Measurements from ENCODE around the gene MCOLN3. TPM values are rescaled to one million over a fixed set of nuclear protein-coding genes. Genes with fewer than 3 reads are reported as not detected.
A peak's percentile ranks its signal among the peaks of the same experiment; 100 is the strongest.

MCOLN3 gene
- total RNA-seq, 2 experiments from 2014 or later = 1.6 TPM

DNA sequence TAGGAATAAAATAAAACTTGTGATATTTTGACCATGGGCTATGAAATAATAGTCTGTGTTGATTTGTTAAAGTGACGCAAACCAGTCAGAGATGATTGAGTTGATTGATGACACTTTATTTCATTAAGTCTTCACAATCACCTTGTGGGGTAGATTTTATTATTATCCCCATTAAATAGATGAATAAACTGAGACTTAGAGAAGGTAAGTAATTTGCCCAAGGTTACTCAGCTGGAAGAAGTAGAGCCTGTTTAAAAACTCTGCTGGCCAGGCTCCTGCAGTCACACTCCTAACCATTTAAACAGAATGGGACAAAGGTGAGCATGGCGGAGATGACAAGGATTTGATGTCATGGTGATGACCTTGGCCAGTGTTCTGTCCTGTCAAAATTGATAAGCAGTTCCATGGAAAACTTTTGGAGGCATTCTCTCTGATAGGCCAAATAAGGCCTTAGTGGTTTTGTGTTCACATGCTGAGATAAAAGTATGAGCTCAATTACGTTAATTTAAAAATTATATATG is 22.7 kb upstream of the MCOLN3 start:
- H3K27ac Mint-ChIP-seq = no peak overlapping the region
- DNase-seq = no peak
- H3K4me1 Mint-ChIP-seq (ENCODE audit: low read depth) = peaks cover 11% of the 10 kb centered on the region
- H3K27me3 Mint-ChIP-seq (ENCODE audit: low read depth) = peaks cover 15% of the 10 kb centered on the region
- no peaks in the 10 kb centered on the region for H3K36me3 Mint-ChIP-seq (ENCODE audit: low read depth)
- ChIA-PET POLR2A (no interaction called here), CTCF (interaction anchor here (1.0 to 2.1 kb wide), 2 partner anchors 18 to 126 kb away, joined by 3 to 6 read pairs; no protein-coding TSS in a partner anchor)
- no peak for ATAC-seq
- no peaks in the 10 kb centered on the region for H3K9me3 Mint-ChIP-seq (ENCODE audit: insufficient read depth)
- no peak overlapping the region for H3K4me3 Mint-ChIP-seq

DNA sequence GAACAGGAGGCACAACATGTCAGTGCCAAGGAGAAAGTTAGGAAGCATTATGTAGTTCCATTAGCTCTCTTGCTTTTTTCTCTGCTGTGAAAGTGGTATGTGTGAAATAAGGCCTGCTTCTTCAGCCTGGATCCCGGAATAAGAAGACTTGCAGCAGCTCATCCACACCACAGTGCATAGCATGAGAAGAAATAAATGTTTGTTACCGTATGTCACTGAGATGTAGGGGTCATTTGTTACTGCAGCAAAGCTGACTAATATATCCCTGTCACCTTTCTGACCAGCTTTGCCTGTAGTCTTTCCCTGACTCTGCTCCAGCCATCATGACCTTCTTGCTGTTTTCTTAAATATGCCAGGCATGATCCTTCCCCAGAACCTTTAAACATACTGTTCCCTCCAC is 20.5 kb upstream of the MCOLN3 start:
- peaks cover 3% of the 10 kb centered on the region for H3K4me1 Mint-ChIP-seq (ENCODE audit: low read depth)
- POLR2A ChIA-PET = no interaction called here
- DNase-seq = no peak
- CTCF ChIA-PET = interaction anchor here (1.1 kb wide), 1 partner anchor 41 kb away, joined by 3 read pairs; no protein-coding TSS in a partner anchor
- H3K27me3 Mint-ChIP-seq (ENCODE audit: low read depth) = peaks cover 18% of the 10 kb centered on the region
- no peak for ATAC-seq
- no peaks in the 10 kb centered on the region for H3K9me3 Mint-ChIP-seq (ENCODE audit: insufficient read depth)
- no peak overlapping the region for H3K4me3 Mint-ChIP-seq
- H3K27ac Mint-ChIP-seq = no peak overlapping the region
- no peaks in the 10 kb centered on the region for H3K36me3 Mint-ChIP-seq (ENCODE audit: low read depth)

DNA sequence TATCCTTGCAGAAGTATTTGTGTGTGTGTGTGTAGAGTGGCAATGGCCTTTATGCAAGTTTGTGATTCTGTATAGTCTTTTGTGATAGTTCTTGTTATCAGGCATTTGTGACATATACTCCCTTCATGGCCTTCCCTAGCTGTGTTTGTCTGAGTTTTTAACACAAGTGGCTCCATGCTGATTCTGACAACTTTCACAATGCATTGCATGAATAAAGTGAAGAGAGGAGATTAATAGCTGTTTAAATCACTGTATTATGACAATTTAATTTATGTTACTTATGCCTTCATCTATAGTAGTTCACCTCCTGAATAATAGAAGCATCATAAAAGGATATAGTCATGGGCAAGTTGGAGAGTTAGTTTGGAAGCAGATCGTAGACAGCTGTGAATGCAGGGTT is 17.2 kb upstream of the MCOLN3 start:
- POLR2A ChIA-PET = no interaction called here
- H3K27ac Mint-ChIP-seq = no peak overlapping the region
- no peak overlapping the region for H3K4me3 Mint-ChIP-seq
- CTCF ChIA-PET = interaction anchor here (1.2 to 3.2 kb wide), 2 partner anchors 121 to 189 kb away, joined by 3 to 11 read pairs; no protein-coding TSS in a partner anchor
- DNase-seq (no peak), ATAC-seq (no peak)
- H3K36me3 Mint-ChIP-seq (ENCODE audit: low read depth) = no peaks in the 10 kb centered on the region
- H3K4me1 Mint-ChIP-seq (ENCODE audit: low read depth) = peaks cover 14% of the 10 kb centered on the region
- no peaks in the 10 kb centered on the region for H3K9me3 Mint-ChIP-seq (ENCODE audit: insufficient read depth)
- H3K27me3 Mint-ChIP-seq (ENCODE audit: low read depth) = peaks cover 28% of the 10 kb centered on the region

DNA sequence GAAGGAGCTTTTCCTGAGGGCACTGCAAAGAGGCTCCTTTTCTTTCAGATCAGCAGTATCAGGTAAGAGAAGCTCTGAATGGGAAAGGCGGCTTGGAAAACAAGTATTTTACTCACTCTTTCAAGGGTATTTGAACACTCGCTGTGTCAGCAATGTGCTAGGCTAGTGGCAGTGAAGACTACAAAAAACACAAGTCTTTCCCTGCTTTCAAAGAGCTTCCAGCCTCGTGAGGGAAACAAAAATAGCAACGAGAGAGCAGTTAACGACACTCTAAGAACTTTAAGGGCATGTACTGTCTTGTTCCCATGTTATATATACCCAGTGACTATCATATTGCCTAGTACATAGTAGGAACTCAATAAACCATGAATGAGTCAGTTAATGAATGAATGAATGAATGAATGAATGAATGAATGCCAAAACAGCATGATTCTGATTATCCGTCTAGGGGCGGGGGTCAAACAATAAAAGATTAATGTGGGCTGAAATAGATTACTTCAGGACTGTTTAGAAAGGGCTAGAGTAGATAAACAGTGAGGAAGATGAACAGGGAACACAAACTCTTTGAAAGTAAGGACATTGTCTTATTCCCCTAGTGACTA is 14.2 kb upstream of the MCOLN3 start:
- H3K9me3 Mint-ChIP-seq (ENCODE audit: insufficient read depth) = no peaks in the 10 kb centered on the region
- ChIA-PET POLR2A (interaction anchor here (0.9 kb wide), 1 partner anchor 214 kb away, joined by 3 read pairs; the partner anchor contains the start of gene BCL10), CTCF (interaction anchor here (0.7 to 2.7 kb wide), 6 partner anchors 13 to 620 kb away, joined by 3 to 16 read pairs (median 4); partner anchors contain the start of gene C1orf52)
- H3K27ac Mint-ChIP-seq = no peak overlapping the region
- H3K36me3 Mint-ChIP-seq (ENCODE audit: low read depth) = no peaks in the 10 kb centered on the region
- ATAC-seq = no peak
- DNase-seq = no peak
- H3K4me1 Mint-ChIP-seq (ENCODE audit: low read depth) = peaks cover 14% of the 10 kb centered on the region
- peak overlapping the region; percentile 85 for H3K4me3 Mint-ChIP-seq
- peaks cover 23% of the 10 kb centered on the region for H3K27me3 Mint-ChIP-seq (ENCODE audit: low read depth)

DNA sequence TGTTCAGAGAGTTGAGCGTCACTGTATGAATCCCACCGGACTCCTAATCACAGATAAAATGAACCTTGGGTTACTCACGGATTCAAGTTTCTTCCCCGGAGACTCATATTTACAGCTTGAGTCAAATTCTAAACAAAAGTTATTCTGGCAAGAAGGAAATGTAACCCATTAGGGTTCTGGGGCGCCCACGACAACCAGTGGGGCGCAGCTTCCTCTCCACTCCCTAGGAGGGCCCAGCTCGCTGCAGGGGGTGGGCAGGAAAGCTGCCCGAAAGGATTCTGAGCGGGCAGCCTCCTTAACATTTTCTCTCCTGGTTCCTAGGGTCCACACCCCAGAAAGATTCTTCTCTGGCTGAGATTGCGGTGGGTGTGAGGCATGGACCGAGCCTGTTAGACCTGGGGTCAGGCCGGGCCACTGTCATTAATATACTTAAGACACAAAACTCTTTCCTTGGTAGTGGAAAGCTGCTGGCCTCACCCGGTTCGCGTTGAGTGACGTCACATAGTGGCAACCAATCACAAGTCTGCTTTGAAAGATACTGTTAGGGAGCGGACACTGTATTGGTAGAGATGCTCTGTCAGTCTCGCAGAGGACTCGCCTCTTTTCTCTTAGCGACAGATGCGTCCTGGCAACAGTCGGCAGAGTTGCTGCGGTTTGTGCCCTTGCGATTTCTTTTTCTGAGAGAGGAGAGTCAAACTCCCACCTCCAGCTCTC is 13.6 kb upstream of the MCOLN3 start:
- ATAC-seq = peak; percentile 99
- DNase-seq = peak; percentile 95

DNA sequence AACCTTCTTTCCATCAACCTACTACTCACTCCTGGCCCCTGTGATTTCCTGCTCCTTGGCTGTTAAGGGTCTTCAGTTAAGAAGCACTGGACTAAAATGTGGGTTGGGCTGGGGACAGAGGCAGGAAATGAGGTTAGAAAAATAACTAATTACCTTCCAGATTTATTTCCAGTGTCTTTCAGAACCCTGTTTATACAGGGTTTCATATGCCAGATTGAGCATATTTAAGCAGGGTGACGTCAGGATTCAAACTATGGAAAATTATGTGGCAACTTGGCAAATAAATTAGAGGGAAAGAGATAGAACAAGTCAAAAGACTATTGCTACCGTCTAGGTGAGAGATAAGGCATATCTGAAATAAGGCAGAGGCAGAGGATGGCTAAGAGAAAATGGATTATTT is 11.7 kb upstream of the MCOLN3 start:
- CTCF ChIA-PET = interaction anchor here (3.2 kb wide), 1 partner anchor 115 kb away, joined by 12 read pairs; no protein-coding TSS in a partner anchor
- Mint-ChIP-seq H3K4me3 (no peak overlapping the region), H3K36me3 (ENCODE audit: low read depth) (no peaks in the 10 kb centered on the region), H3K9me3 (ENCODE audit: insufficient read depth) (no peaks in the 10 kb centered on the region), H3K27ac (no peak overlapping the region), H3K4me1 (ENCODE audit: low read depth) (peaks cover 14% of the 10 kb centered on the region), H3K27me3 (ENCODE audit: low read depth) (peaks cover 28% of the 10 kb centered on the region)
- DNase-seq (no peak), ATAC-seq (no peak)
- POLR2A ChIA-PET = no interaction called here

More for the DNA sequence above, 13.6 kb upstream of the MCOLN3 start:
- Mint-ChIP-seq H3K27ac (peak overlapping the region; percentile 86), H3K36me3 (ENCODE audit: low read depth) (no peaks in the 10 kb centered on the region), H3K27me3 (ENCODE audit: low read depth) (peaks cover 23% of the 10 kb centered on the region), H3K9me3 (ENCODE audit: insufficient read depth) (no peaks in the 10 kb centered on the region), H3K4me1 (ENCODE audit: low read depth) (peaks cover 14% of the 10 kb centered on the region), H3K4me3 (peak overlapping the region; percentile 85)
- ChIA-PET CTCF (interaction anchor here (0.7 to 2.7 kb wide), 8 partner anchors 12 to 620 kb away, joined by 3 to 16 read pairs (median 4); partner anchors contain the start of gene C1orf52), POLR2A (interaction anchor here (0.9 kb wide), 1 partner anchor 214 kb away, joined by 3 read pairs; the partner anchor contains the start of gene BCL10)

DNA sequence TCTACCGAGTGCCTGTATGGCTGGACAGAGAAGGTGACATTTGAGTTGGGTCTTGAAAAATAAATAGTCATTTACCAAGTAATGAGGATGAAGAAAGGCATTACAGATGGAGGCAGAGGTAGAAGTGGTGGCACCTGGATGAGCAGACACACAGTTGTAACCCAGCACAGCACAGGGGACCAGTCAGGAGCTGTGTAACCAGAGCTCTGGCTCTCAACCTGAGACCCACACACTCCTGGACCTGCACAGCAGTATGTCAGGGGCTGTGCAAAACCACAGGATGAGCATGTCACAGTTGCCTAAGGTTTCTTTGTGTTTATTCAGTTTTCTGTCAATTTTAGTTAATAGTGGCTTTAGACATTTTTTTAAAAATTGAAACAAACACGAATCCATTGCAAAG is 11.3 kb upstream of the MCOLN3 start:
- no peak overlapping the region for H3K4me3 Mint-ChIP-seq
- no peaks in the 10 kb centered on the region for H3K9me3 Mint-ChIP-seq (ENCODE audit: insufficient read depth)
- no peak for ATAC-seq
- peaks cover 14% of the 10 kb centered on the region for H3K4me1 Mint-ChIP-seq (ENCODE audit: low read depth)
- ChIA-PET POLR2A (no interaction called here), CTCF (interaction anchor here (3.2 kb wide), 1 partner anchor 115 kb away, joined by 12 read pairs; no protein-coding TSS in a partner anchor)
- no peaks in the 10 kb centered on the region for H3K36me3 Mint-ChIP-seq (ENCODE audit: low read depth)
- DNase-seq = no peak
- peaks cover 30% of the 10 kb centered on the region for H3K27me3 Mint-ChIP-seq (ENCODE audit: low read depth)
- no peak overlapping the region for H3K27ac Mint-ChIP-seq

DNA sequence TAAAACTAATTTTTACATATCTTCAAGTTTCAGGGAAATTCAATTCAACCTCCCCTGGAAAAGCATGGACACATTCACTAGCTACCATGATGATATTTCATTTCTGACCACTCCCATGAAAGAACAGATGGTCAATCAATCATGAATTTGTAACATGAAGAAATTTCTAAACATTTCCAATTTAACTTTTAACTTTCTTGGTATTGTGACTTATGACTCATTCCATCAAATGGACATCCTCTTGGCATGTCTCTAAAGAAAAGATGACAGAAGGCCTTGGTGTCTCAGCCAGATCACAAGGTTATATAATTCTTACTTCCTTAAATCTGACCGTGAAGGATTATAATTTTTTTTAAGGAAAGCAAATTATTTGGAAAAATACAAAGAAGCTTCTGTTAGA is 10.5 kb upstream of the MCOLN3 start:
- ATAC-seq = no peak
- H3K27ac Mint-ChIP-seq = no peak overlapping the region
- CTCF ChIA-PET = interaction anchor here (0.6 to 3.2 kb wide), 2 partner anchors 48 to 114 kb away, joined by 3 to 12 read pairs; no protein-coding TSS in a partner anchor
- peaks cover 26% of the 10 kb centered on the region for H3K27me3 Mint-ChIP-seq (ENCODE audit: low read depth)
- H3K4me3 Mint-ChIP-seq = no peak overlapping the region
- H3K4me1 Mint-ChIP-seq (ENCODE audit: low read depth) = peaks cover 14% of the 10 kb centered on the region
- no peaks in the 10 kb centered on the region for H3K9me3 Mint-ChIP-seq (ENCODE audit: insufficient read depth)
- H3K36me3 Mint-ChIP-seq (ENCODE audit: low read depth) = no peaks in the 10 kb centered on the region
- no peak for DNase-seq
- POLR2A ChIA-PET = no interaction called here

DNA sequence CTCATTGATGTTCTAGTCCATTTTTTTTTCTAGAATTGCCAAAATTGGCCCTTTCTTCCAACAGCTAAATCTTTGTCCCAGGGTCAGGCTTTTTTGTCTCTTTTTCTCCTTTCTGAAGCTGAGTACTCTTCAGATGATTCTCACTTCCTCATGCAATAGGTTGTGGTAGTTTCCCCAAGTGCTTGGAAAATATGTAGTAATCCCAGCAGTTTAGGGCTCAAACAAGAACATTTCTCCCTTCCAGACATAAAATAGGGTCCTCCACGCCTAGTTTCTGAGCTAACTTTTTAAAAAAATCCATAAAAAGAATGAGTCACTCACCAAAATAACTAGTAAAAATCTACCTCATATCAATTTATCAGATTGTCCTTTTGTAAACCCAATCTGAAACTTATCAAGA is 10.0 kb upstream of the MCOLN3 start:
- CTCF ChIA-PET = interaction anchor here (0.6 to 3.2 kb wide), 3 partner anchors 20 to 113 kb away, joined by 3 to 12 read pairs (median 3); no protein-coding TSS in a partner anchor
- no peak for DNase-seq
- H3K27ac Mint-ChIP-seq = no peak overlapping the region
- ATAC-seq = no peak
- H3K4me3 Mint-ChIP-seq = no peak overlapping the region
- no peaks in the 10 kb centered on the region for H3K9me3 Mint-ChIP-seq (ENCODE audit: insufficient read depth)
- POLR2A ChIA-PET = no interaction called here
- H3K27me3 Mint-ChIP-seq (ENCODE audit: low read depth) = peaks cover 24% of the 10 kb centered on the region
- no peaks in the 10 kb centered on the region for H3K36me3 Mint-ChIP-seq (ENCODE audit: low read depth)
- H3K4me1 Mint-ChIP-seq (ENCODE audit: low read depth) = peaks cover 14% of the 10 kb centered on the region

DNA sequence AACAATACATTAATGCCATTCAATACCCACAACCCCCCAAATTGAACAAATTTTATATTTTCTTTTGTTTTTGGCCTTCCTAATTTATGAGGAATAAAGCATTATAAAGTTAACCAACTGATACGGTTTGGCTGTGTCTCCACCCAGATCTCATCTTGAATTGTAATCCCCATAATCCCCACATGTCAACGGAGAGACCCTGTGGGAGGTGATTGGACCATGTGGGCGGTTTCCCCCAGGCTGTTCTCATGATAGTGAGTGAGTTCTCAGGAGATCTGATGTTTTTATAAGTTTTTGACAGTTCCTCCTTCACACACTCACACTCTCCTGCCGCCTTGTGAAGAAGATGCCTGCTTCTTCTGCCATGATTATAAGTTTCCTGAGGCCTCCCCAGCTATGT is 6.4 kb upstream of the MCOLN3 start:
- no peak for DNase-seq
- no peak overlapping the region for H3K27ac Mint-ChIP-seq
- no peaks in the 10 kb centered on the region for H3K9me3 Mint-ChIP-seq (ENCODE audit: insufficient read depth)
- CTCF ChIA-PET = interaction anchor here (1.8 kb wide), 1 partner anchor 110 kb away, joined by 5 read pairs; no protein-coding TSS in a partner anchor
- H3K27me3 Mint-ChIP-seq (ENCODE audit: low read depth) = peaks cover 20% of the 10 kb centered on the region
- ATAC-seq = no peak
- no peak overlapping the region for H3K4me3 Mint-ChIP-seq
- H3K36me3 Mint-ChIP-seq (ENCODE audit: low read depth) = no peaks in the 10 kb centered on the region
- H3K4me1 Mint-ChIP-seq (ENCODE audit: low read depth) = peaks cover 15% of the 10 kb centered on the region
- POLR2A ChIA-PET = no interaction called here

DNA sequence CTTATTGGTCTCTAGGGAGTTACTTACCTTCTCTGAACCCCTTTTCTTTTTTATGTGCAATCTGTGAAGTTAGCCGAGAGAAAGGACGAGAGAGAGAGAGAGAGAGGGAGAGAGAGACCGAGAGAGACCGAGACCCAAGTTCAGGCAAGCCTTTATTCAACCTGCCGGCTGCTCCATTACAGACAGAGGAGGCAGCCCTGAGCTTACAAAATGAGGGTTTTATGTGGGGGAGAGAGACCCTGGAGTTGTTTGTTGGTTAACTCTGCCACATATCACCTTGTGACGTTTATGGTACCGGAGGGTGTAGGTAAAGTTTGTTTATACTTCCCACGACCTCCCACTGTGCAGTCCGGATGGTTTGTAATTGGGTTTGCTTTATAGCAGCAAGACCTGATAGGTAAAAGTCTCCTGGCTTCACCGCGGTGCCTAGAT is 1.5 kb upstream of the MCOLN3 start:
- POLR2A ChIA-PET = no interaction called here

More for the DNA sequence above, 1.5 kb upstream of the MCOLN3 start:
- H3K36me3 Mint-ChIP-seq (ENCODE audit: low read depth) = no peaks in the 10 kb centered on the region
- no peak for DNase-seq
- no peak overlapping the region for H3K4me3 Mint-ChIP-seq
- no peaks in the 10 kb centered on the region for H3K9me3 Mint-ChIP-seq (ENCODE audit: insufficient read depth)
- H3K27ac Mint-ChIP-seq = no peak overlapping the region
- ATAC-seq = no peak
- peaks cover 28% of the 10 kb centered on the region for H3K4me1 Mint-ChIP-seq (ENCODE audit: low read depth)
- CTCF ChIA-PET = interaction anchor here (0.6 to 1.7 kb wide), 5 partner anchors 13 to 210 kb away, joined by 3 to 9 read pairs (median 4); partner anchors contain the start of gene C1orf52
- peaks cover 38% of the 10 kb centered on the region for H3K27me3 Mint-ChIP-seq (ENCODE audit: low read depth)
